Activated B cell treated with CpG ODN at 0.5 μM for 24 hours (primary cell): ENCODE data around the gene TMEM40. TPM values are rescaled to one million over a fixed set of nuclear protein-coding genes. Genes with fewer than 3 reads are reported as not detected.

Experiments used
- ATAC-seq: fragments of 200-7000 bp; cut with Tn5 transposase; one replicate; pipeline ENCODE4 v1.10.0; 2021; ENCODE audit warnings: low read depth, mild to moderate bottlenecking, moderate library complexity
- CTCF ChIA-PET: fragments of 350-600 bp; sonication (Branson Sonifier 250); formaldehyde crosslinking; loops from one replicate; lab custom pipeline; 2021; ENCODE audit warnings: antibody characterized with exemption; lab: Charles Lee
- POLR2A ChIA-PET: fragments of 350-600 bp; sonication (Branson Sonifier 250); formaldehyde crosslinking; loops from one replicate; lab custom pipeline; 2021; ENCODE audit warnings: antibody characterized with exemption; lab: Charles Lee
- DNase-seq: peaks from one replicate; pipeline ENCODE4 v3.0.0; 2022
- H3K27ac Mint-ChIP-seq: one replicate; pipeline ENCODE4 v1.8.0; 2020; ENCODE audit warnings: mixed read lengths
- H3K27me3 Mint-ChIP-seq: one replicate; pipeline ENCODE4 v1.8.0; 2021; ENCODE audit warnings: mixed read lengths
- H3K36me3 Mint-ChIP-seq: one replicate; pipeline ENCODE4 v1.8.0; 2021; ENCODE audit warnings: low read depth, mixed read lengths
- H3K4me1 Mint-ChIP-seq: one replicate; pipeline ENCODE4 v1.8.0; 2021; ENCODE audit warnings: mixed read lengths
- H3K4me3 Mint-ChIP-seq: one replicate; pipeline ENCODE4 v1.8.0; 2020; ENCODE audit warnings: mild to moderate bottlenecking, mixed read lengths
- H3K9me3 Mint-ChIP-seq: one replicate; pipeline ENCODE4 v1.8.0; 2020; ENCODE audit warnings: mixed read lengths
- CTCF ChIP-seq: fragments of 200-600 bp; IDR thresholded peaks from one replicate; pipeline ENCODE4 v1.8.0; 2022; ENCODE audit warnings: antibody characterized with exemption, mild to moderate bottlenecking
- intact Hi-C: fragments of 100-400 bp; cut with micrococcal nuclease; formaldehyde crosslinking; loops from one replicate; pipeline ENCODE4 v1.15.1; 2024
- total RNA-seq: library from RNA; stranded (reverse); gene quantifications from 2 replicates; pipeline ENCODE4 v1.2.3, GENCODE V29; 2022

Gene TMEM40
- total RNA-seq, 1 donor from 2014 or later, result not detected

GRCh38 chr3:12743583-12743982, 15.5 kb downstream of the TMEM40 start:
- no peak overlapping the region for H3K27ac Mint-ChIP-seq
- peaks cover 6% of the 10 kb centered on the region for H3K4me1 Mint-ChIP-seq
- no peak overlapping the region for H3K4me3 Mint-ChIP-seq
- POLR2A ChIA-PET, result no interaction called here
- ATAC-seq (no peak), DNase-seq (no peak)
- intact Hi-C loops, result no loop called here
- CTCF ChIA-PET, result no interaction called here
- H3K27me3 Mint-ChIP-seq, result peaks cover 11% of the 10 kb centered on the region
- H3K9me3 Mint-ChIP-seq, result no peaks in the 10 kb centered on the region
- H3K36me3 Mint-ChIP-seq, result no peaks in the 10 kb centered on the region
- TF ChIP-seq CTCF, result no peak

GRCh38 chr3:12742330-12743107, 16.5 kb downstream of the TMEM40 start:
- TF ChIP-seq CTCF, result no peak
- Mint-ChIP-seq H3K27me3 (peaks cover 11% of the 10 kb centered on the region), H3K4me3 (no peak overlapping the region), H3K4me1 (no peaks in the 10 kb centered on the region), H3K36me3 (no peaks in the 10 kb centered on the region), H3K9me3 (no peaks in the 10 kb centered on the region), H3K27ac (no peak overlapping the region)
- ATAC-seq (no peak), DNase-seq (no peak)
- ChIA-PET CTCF (no interaction called here), POLR2A (no interaction called here)
- intact Hi-C loops, result no loop called here

GRCh38 chr3:12741209-12741608, 17.9 kb downstream of the TMEM40 start:
- ATAC-seq (no peak), DNase-seq (no peak)
- TF ChIP-seq CTCF, result no peak
- no peak overlapping the region for H3K4me3 Mint-ChIP-seq
- H3K27me3 Mint-ChIP-seq, result peaks cover 10% of the 10 kb centered on the region
- no peaks in the 10 kb centered on the region for H3K9me3 Mint-ChIP-seq
- H3K4me1 Mint-ChIP-seq, result no peaks in the 10 kb centered on the region
- POLR2A ChIA-PET, result no interaction called here
- H3K36me3 Mint-ChIP-seq, result no peaks in the 10 kb centered on the region
- H3K27ac Mint-ChIP-seq, result no peak overlapping the region
- CTCF ChIA-PET, result no interaction called here
- intact Hi-C loops, result no loop called here

- Mint-ChIP-seq H3K27me3 (peaks cover 11% of the 10 kb centered on the region), H3K4me1 (no peaks in the 10 kb centered on the region), H3K36me3 (no peaks in the 10 kb centered on the region), H3K9me3 (no peaks in the 10 kb centered on the region), H3K27ac (no peak overlapping the region), H3K4me3 (no peak overlapping the region)
- POLR2A ChIA-PET, result no interaction called here
- no peak for DNase-seq
- no peak for TF ChIP-seq CTCF
- intact Hi-C loops, result no loop called here
- CTCF ChIA-PET, result no interaction called here
- ATAC-seq, result no peak
Observed at GRCh38 chr3:12737833-12738232, 21.2 kb downstream of the TMEM40 start.

GRCh38 chr3:12737319-12737718, 21.7 kb downstream of the TMEM40 start:
- DNase-seq (no peak), ATAC-seq (no peak)
- H3K4me1 Mint-ChIP-seq, result no peaks in the 10 kb centered on the region
- POLR2A ChIA-PET, result no interaction called here
- CTCF ChIA-PET, result interaction anchor here (1.6 kb wide), 1 partner anchor 18 kb away, joined by 3 read pairs; no protein-coding TSS in a partner anchor
- intact Hi-C loops, result no loop called here
- no peaks in the 10 kb centered on the region for H3K36me3 Mint-ChIP-seq
- peaks cover 2% of the 10 kb centered on the region for H3K9me3 Mint-ChIP-seq
- no peak overlapping the region for H3K27ac Mint-ChIP-seq
- TF ChIP-seq CTCF, result no peak
- peaks cover 9% of the 10 kb centered on the region for H3K27me3 Mint-ChIP-seq
- no peak overlapping the region for H3K4me3 Mint-ChIP-seq
